OCI-LY7 (cell line): Measurements from ENCODE around the gene LDAF1. TPM values are rescaled to one million over a fixed set of nuclear protein-coding genes. Genes with fewer than 3 reads are reported as not detected.

ENCODE experiments used
- BruUV-seq: library from RNA; stranded (reverse); fragments of 400-500 nt; replicated peaks from 2 replicates; lab custom pipeline; 2021; lab: Mats Ljungman, UMichigan
- CTCF ChIA-PET: fragments of 300-600 bp; sonication (Branson Sonifier 250); formaldehyde crosslinking; loops from one replicate; lab custom pipeline; 2022; ENCODE audit warnings: antibody characterized with exemption; ENCODE audit not compliant: unreplicated experiment; lab: Charles Lee
- POLR2A ChIA-PET: fragments of 300-600 bp; sonication (Branson Sonifier 250); formaldehyde crosslinking; loops from one replicate; lab custom pipeline; 2022; ENCODE audit warnings: antibody characterized with exemption; lab: Charles Lee
- DNase-seq: peaks from one replicate; pipeline ENCODE4 v3.0.0-alpha.2; 2015; ENCODE audit warnings: low spot score
- H2AFZ ChIP-seq: fragments of 200-600 bp; sonication (generic), shearing (Covaris generic); 2 replicates; pipeline ENCODE4 v1.6.1; 2014; ENCODE audit warnings: mild to moderate bottlenecking, antibody characterized with exemption, low read length, moderate library complexity
- H3K27ac ChIP-seq: fragments of 200-600 bp; sonication (generic); 2 replicates; pipeline ENCODE4 v1.5.1; 2014; ENCODE audit warnings: mixed run types, low read depth, mild to moderate bottlenecking, moderate library complexity, low read length, inconsistent platforms; ENCODE audit not compliant: poor library complexity, severe bottlenecking
- H3K36me3 ChIP-seq: fragments of 200-600 bp; sonication (generic); 2 replicates; pipeline ENCODE4 v1.6.1; 2014; ENCODE audit warnings: mild to moderate bottlenecking, antibody characterized with exemption, low read length, moderate library complexity, mixed read lengths; ENCODE audit not compliant: insufficient read depth
- H3K4me1 ChIP-seq: fragments of 200-600 bp; sonication (generic); 2 replicates; pipeline ENCODE4 v1.5.1; 2014; ENCODE audit warnings: mild to moderate bottlenecking, low read length; ENCODE audit not compliant: insufficient read depth, poor library complexity, severe bottlenecking
- H3K4me2 ChIP-seq: fragments of 200-600 bp; sonication (generic); 2 replicates; pipeline ENCODE4 v1.6.1; 2014; ENCODE audit warnings: mild to moderate bottlenecking, low read length
- H3K4me3 ChIP-seq: fragments of 200-600 bp; sonication (generic); 2 replicates; pipeline ENCODE4 v1.5.1; 2014; ENCODE audit warnings: mild to moderate bottlenecking, low read depth, low read length; ENCODE audit not compliant: poor library complexity, severe bottlenecking
- H3K79me2 ChIP-seq: fragments of 200-600 bp; sonication (generic); 2 replicates; pipeline ENCODE4 v1.6.1; 2016; ENCODE audit warnings: low read depth, mild to moderate bottlenecking, low read length, moderate library complexity, mixed read lengths; ENCODE audit not compliant: insufficient read depth
- H3K9me2 ChIP-seq: fragments of 200-600 bp; sonication (generic); 2 replicates; pipeline ENCODE4 v1.6.1; 2016; ENCODE audit warnings: mild to moderate bottlenecking, low read length, mixed read lengths; ENCODE audit not compliant: insufficient read depth
- H3K9me3 ChIP-seq: fragments of 200-600 bp; sonication (generic); 2 replicates; pipeline ENCODE4 v1.6.1; 2014; ENCODE audit warnings: mild to moderate bottlenecking, mixed run types, low read length, mixed read lengths
- H4K20me1 ChIP-seq: fragments of 200-600 bp; sonication (generic); 2 replicates; pipeline ENCODE4 v1.6.1; 2014; ENCODE audit warnings: mild to moderate bottlenecking, antibody characterized with exemption, low read length, moderate library complexity, mixed read lengths; ENCODE audit not compliant: insufficient read depth
- EZH2phosphoT487 ChIP-seq: fragments of 200-600 bp; sonication (generic); IDR thresholded peaks from 2 replicates; pipeline ENCODE4 v1.6.1; 2018; ENCODE audit warnings: low read depth, borderline replicate concordance, mild to moderate bottlenecking, mixed run types, antibody characterized with exemption, low read length, moderate library complexity, mixed read lengths
- intact Hi-C: fragments of 100-400 bp; cut with micrococcal nuclease; formaldehyde crosslinking; loops from one replicate; pipeline ENCODE4 v1.10.0; 2022; ENCODE audit not compliant: unreplicated experiment
- total RNA-seq, 2 experiments: library from RNA; depleted of rRNA in 1 of 2; stranded (reverse); fragments of >200 nt in 1 of 2; shearing (Covaris generic) in 1 of 2; gene quantifications; 2 replicates each; pipeline ENCODE4 v1.2.3, GENCODE V29; 2014 to 2022
- TF ChIP-seq, protein P1 (sequence below): fragments of 200-600 bp; sonication (generic); conservative IDR thresholded peaks from 2 replicates; pipeline ENCODE4 v1.5.1; 2014; ENCODE audit warnings: mild to moderate bottlenecking, antibody characterized with exemption, low read length, moderate library complexity, mixed read lengths

LDAF1 gene
- total RNA-seq, 2 experiments from 2014 or later, result 5.4 to 6.7 TPM

DNA sequence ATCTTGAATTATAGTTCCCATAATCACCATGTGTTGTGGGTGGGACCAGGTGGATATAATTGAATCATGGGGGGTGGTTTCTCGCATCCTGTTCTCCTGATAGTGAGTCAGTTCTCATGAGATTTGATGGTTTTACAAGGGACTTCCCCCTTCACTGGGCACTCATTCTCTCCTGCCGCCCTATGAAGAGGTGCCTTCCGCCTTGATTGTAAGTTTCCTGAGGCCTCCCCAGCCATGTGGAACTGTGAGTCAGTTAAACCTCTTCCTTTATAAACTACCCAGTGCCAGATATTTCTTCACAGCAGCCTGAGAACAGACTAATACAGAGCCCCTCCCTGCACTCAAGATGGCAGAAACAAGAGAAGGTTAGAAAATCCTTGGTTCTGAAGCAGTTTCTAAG is 26.4 kb downstream of the LDAF1 start:
- Histone ChIP-seq H2AFZ (no peak overlapping the region), H3K4me3 (no peak overlapping the region), H4K20me1 (no peaks in the 10 kb centered on the region), H3K9me2 (no peaks in the 10 kb centered on the region), H3K36me3 (peaks cover 38% of the 10 kb centered on the region), H3K4me1 (no peaks in the 10 kb centered on the region), H3K79me2 (no peaks in the 10 kb centered on the region), H3K9me3 (no peaks in the 10 kb centered on the region; the same call in 1 of the 2 replicates), H3K4me2 (no peak overlapping the region), H3K27ac (no peak overlapping the region)
- CTCF ChIA-PET, result no interaction called here
- intact Hi-C loops, result loop anchor here (5.0 kb wide), 1 partner anchor 92 kb away; the partner anchor contains the start of gene CRYM
- no TSS peak for BruUV-seq
- no peak for TF ChIP-seq EZH2phosphoT487
- TF ChIP-seq, protein P1, sequence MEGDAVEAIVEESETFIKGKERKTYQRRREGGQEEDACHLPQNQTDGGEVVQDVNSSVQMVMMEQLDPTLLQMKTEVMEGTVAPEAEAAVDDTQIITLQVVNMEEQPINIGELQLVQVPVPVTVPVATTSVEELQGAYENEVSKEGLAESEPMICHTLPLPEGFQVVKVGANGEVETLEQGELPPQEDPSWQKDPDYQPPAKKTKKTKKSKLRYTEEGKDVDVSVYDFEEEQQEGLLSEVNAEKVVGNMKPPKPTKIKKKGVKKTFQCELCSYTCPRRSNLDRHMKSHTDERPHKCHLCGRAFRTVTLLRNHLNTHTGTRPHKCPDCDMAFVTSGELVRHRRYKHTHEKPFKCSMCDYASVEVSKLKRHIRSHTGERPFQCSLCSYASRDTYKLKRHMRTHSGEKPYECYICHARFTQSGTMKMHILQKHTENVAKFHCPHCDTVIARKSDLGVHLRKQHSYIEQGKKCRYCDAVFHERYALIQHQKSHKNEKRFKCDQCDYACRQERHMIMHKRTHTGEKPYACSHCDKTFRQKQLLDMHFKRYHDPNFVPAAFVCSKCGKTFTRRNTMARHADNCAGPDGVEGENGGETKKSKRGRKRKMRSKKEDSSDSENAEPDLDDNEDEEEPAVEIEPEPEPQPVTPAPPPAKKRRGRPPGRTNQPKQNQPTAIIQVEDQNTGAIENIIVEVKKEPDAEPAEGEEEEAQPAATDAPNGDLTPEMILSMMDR, result no peak
- no peak for DNase-seq
- POLR2A ChIA-PET, result no interaction called here

DNA sequence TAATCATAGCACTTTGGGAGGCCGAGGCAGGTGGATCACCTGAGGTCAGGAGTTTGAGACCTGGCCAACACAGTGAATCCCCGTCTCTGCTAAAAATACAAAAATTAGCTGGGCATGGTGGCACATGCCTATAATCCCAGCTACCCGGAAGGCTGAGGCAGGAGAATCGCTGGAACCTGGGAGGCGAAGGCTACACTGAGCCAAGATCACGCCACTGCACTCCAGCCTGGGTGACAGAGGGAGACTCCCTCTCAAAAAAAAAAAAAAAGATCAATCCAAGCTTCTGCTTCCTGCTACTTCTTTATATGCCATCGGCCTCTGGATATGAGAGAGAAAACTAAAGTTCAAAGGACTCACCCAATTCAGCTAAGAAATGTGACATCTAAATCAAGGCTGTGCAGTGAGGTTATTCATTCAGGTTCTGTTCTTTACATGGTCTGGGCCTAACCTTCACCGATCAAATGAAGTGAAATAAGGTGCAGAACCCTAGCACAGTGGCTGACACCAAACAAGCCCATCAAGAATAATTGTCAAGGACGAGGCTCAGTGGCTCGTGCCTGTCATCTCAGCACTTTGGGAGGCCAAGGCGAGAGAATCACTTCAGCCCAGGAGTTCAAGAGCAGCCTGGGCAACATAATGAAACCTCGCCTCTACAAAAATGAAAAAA is 27.3 kb downstream of the LDAF1 start:
- ChIA-PET POLR2A (interaction anchor here (0.7 to 1.1 kb wide), 3 partner anchors 26 to 87 kb away, joined by 3 to 6 read pairs (median 3); no protein-coding TSS in a partner anchor), CTCF (no interaction called here)
- intact Hi-C loops, result loop anchor here (5.0 kb wide), 1 partner anchor 92 kb away; the partner anchor contains the start of gene CRYM
- Histone ChIP-seq H3K4me2 (no peak overlapping the region), H4K20me1 (no peaks in the 10 kb centered on the region), H3K36me3 (peaks cover 28% of the 10 kb centered on the region), H2AFZ (no peak overlapping the region), H3K79me2 (no peaks in the 10 kb centered on the region), H3K4me3 (no peak overlapping the region), H3K9me3 (no peaks in the 10 kb centered on the region), H3K4me1 (no peaks in the 10 kb centered on the region), H3K27ac (no peak overlapping the region), H3K9me2 (no peaks in the 10 kb centered on the region)
- DNase-seq, result no peak
- no TSS peak for BruUV-seq
- no peak for TF ChIP-seq EZH2phosphoT487
- TF ChIP-seq, protein P1, result no peak

DNA sequence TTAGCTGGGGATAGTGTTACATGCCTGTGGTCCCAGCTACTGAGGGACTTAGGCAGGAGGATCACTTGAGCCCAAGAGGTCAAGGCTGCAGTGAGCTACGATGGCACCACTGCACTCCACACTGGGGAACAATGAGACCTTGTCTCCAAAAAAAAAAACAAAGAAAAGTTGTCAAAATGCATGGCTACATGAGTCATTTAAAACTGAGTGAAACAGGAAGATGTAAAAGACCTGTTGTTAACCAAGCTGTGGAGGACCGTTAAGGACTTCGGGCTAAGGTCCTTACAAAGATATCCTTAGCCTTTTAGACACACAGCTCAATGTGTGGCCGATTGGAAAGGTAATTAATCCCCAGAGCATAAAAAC is 27.8 kb downstream of the LDAF1 start:
- Histone ChIP-seq H3K36me3 (peaks cover 23% of the 10 kb centered on the region), H3K9me3 (no peaks in the 10 kb centered on the region), H4K20me1 (no peaks in the 10 kb centered on the region), H2AFZ (no peak overlapping the region), H3K4me3 (no peak overlapping the region), H3K9me2 (no peaks in the 10 kb centered on the region), H3K4me2 (no peak overlapping the region), H3K4me1 (no peaks in the 10 kb centered on the region), H3K27ac (no peak overlapping the region), H3K79me2 (no peaks in the 10 kb centered on the region)
- intact Hi-C loops, result loop anchor here (5.0 kb wide), 1 partner anchor 91 kb away; the partner anchor contains the start of gene CRYM
- BruUV-seq, result no TSS peak
- ChIA-PET POLR2A (interaction anchor here (0.6 to 1.1 kb wide), 4 partner anchors 27 to 87 kb away, joined by 3 to 6 read pairs (median 4); no protein-coding TSS in a partner anchor), CTCF (interaction anchor here (1.4 kb wide), 1 partner anchor 30 kb away, joined by 3 read pairs; no protein-coding TSS in a partner anchor)
- no peak for TF ChIP-seq EZH2phosphoT487
- TF ChIP-seq, protein P1, result no peak
- no peak for DNase-seq
